ENCODE results near the gene MSI2.
A peak's percentile ranks its signal among the peaks of the same experiment; 100 is the strongest.

The MSI2 gene

GRCh38 chr17:57603546-57603945 lies 347.2 kb downstream of the MSI2 start:
- Histone ChIP-seq H3K27me3 (ENCODE audit: low read length) (no peaks in the 10 kb centered on the region), H3K79me2 (ENCODE audit: insufficient read depth, low read length) (no peaks in the 10 kb centered on the region), H3K9ac (ENCODE audit: low read length) (peak overlapping the region; percentile 4; the same call in 1 of the 2 replicates), H3K9me3 (ENCODE audit: insufficient read depth, low read length) (no peaks in the 10 kb centered on the region), H3K36me3 (ENCODE audit: low read length) (no peaks in the 10 kb centered on the region), H2AFZ (ENCODE audit: low read depth, low read length, severe bottlenecking) (no peak overlapping the region), H3K4me3 (ENCODE audit: insufficient read depth, low read length, poor library complexity, severe bottlenecking) (no peak overlapping the region), H3K27ac (ENCODE audit: low read depth, low read length) (peak overlapping the region; percentile 91), H4K20me1 (ENCODE audit: low read depth, low read length) (no peaks in the 10 kb centered on the region), H3F3A (ENCODE audit: insufficient read depth) (peaks cover 28% of the 10 kb centered on the region), H3K4me2 (ENCODE audit: low read depth, low read length, poor library complexity, severe bottlenecking) (peak overlapping the region; percentile 56), H3K9me2 (replicated peaks; ENCODE audit: insufficient read depth, low read length) (no peaks in the 10 kb centered on the region)
- TF ChIP-seq EZH2phosphoT487 (conservative IDR thresholded peaks at IDR 0.05; ENCODE audit: low read length) (no peak), CTCF (IDR thresholded peaks at IDR 0.05; ENCODE audit: insufficient read depth, low read length, poor library complexity, severe bottlenecking) (no peak)

- Histone ChIP-seq H3K4me2 (ENCODE audit: low read depth, low read length, poor library complexity, severe bottlenecking) (peak overlapping the region; percentile 56), H3K27me3 (ENCODE audit: low read length) (no peaks in the 10 kb centered on the region), H3K36me3 (ENCODE audit: low read length) (no peaks in the 10 kb centered on the region), H3K9ac (ENCODE audit: low read length) (peak overlapping the region; percentile 43), H4K20me1 (ENCODE audit: low read depth, low read length) (no peaks in the 10 kb centered on the region), H3K27ac (ENCODE audit: low read depth, low read length) (peak overlapping the region; percentile 91), H3K9me2 (replicated peaks; ENCODE audit: insufficient read depth, low read length) (no peaks in the 10 kb centered on the region), H3K9me3 (ENCODE audit: insufficient read depth, low read length) (no peaks in the 10 kb centered on the region), H3K4me3 (ENCODE audit: insufficient read depth, low read length, poor library complexity, severe bottlenecking) (no peak overlapping the region), H3F3A (ENCODE audit: insufficient read depth) (peaks cover 28% of the 10 kb centered on the region), H3K79me2 (ENCODE audit: insufficient read depth, low read length) (no peaks in the 10 kb centered on the region), H2AFZ (ENCODE audit: low read depth, low read length, severe bottlenecking) (no peak overlapping the region)
- TF ChIP-seq EZH2phosphoT487 (conservative IDR thresholded peaks at IDR 0.05; ENCODE audit: low read length) (no peak), CTCF (IDR thresholded peaks at IDR 0.05; ENCODE audit: insufficient read depth, low read length, poor library complexity, severe bottlenecking) (no peak)
Measured at GRCh38 chr17:57603978-57604377, 347.7 kb downstream of the MSI2 start.

GRCh38 chr17:57604771-57605674 lies 348.7 kb downstream of the MSI2 start:
- Histone ChIP-seq H3K79me2 (ENCODE audit: insufficient read depth, low read length) (no peaks in the 10 kb centered on the region), H3K27me3 (ENCODE audit: low read length) (no peaks in the 10 kb centered on the region), H3K9ac (ENCODE audit: low read length) (peak overlapping the region; percentile 43), H3K9me2 (replicated peaks; ENCODE audit: insufficient read depth, low read length) (no peaks in the 10 kb centered on the region), H2AFZ (ENCODE audit: low read depth, low read length, severe bottlenecking) (no peak overlapping the region), H3K27ac (ENCODE audit: low read depth, low read length) (peak overlapping the region; percentile 91), H3K36me3 (ENCODE audit: low read length) (no peaks in the 10 kb centered on the region), H3F3A (ENCODE audit: insufficient read depth) (peaks cover 28% of the 10 kb centered on the region), H3K4me2 (ENCODE audit: low read depth, low read length, poor library complexity, severe bottlenecking) (peak overlapping the region; percentile 56), H3K4me3 (ENCODE audit: insufficient read depth, low read length, poor library complexity, severe bottlenecking) (peak overlapping the region; percentile 8), H4K20me1 (ENCODE audit: low read depth, low read length) (no peaks in the 10 kb centered on the region), H3K9me3 (ENCODE audit: insufficient read depth, low read length) (no peaks in the 10 kb centered on the region)
- TF ChIP-seq EZH2phosphoT487 (conservative IDR thresholded peaks at IDR 0.05; ENCODE audit: low read length) (no peak), CTCF (IDR thresholded peaks at IDR 0.05; ENCODE audit: insufficient read depth, low read length, poor library complexity, severe bottlenecking) (no peak)

All from SU-DHL-6 (cell line).